Measurements from ENCODE around the gene MED27. TPM values are rescaled to one million over a fixed set of nuclear protein-coding genes. Genes with fewer than 3 reads are reported as not detected.

MED27 gene
- total and polyA plus RNA-seq, 9 of the 15 experiments (the other 6 are each of a cell fraction or from before 2014, with no cell fraction given) = 24.4 to 91.0 (median 36.1) TPM

DNA sequence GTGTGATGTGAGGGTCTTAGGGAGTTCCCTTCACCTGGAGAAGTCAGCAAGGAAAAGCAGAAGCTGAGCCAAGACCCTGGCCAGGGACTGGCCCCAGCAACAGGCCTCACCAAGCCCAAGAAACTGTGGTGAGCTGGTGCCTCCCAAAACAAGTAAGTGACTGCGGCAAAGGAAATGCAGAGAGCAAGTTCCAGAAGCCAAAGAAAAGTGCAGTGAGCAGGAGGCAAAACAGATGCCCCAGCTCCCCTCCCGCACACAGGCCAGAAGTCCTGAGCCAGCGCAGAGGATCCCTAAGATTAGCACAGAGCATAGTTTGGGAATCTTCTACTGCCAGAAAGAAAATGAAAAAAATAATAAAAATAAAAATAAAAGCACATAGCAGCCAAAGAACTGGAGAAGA, 13.2 kb downstream of the MED27 start (continued):
- TF ChIP-seq ZNF224 (CRISPR knock-in tag; IDR thresholded peaks at IDR 0.05) = no peak

DNA sequence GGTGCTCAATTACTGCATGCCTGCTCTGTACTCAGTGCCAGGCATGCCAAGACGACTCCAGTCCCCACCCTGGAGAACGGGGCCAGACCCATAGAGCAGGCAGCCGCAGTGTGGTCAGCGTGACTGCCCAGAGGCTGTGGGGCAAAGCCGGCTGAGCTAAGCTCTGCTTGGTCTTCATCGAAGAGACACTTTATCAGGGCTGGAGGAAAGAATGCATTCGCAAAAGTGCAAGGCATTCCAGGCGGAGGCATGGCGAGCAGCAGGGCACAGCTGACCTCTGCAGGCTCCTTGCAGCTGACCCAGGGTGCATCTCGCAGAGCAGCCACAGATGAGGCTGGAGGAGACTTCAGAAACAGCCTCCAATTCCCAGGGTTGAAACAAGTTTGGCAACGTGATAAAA, 13.6 kb downstream of the MED27 start:
- H3K9me3 ChIP-seq (replicated peaks; ENCODE audit: control insufficient read depth, insufficient read depth, low read depth, low read length) = no peaks in the 10 kb centered on the region
- CTCF ChIA-PET (ENCODE audit: low intra/inter-chr PET ratio) = no interaction called here
- WGBS (ENCODE audit: insufficient coverage, low coverage, missing lambda C conversion rate) = 86% methylated on average over 11 of the region's 11 CpGs
- TF ChIP-seq SMARCA5 (IDR thresholded peaks at IDR 0.05) (no peak), SRSF1 (IDR thresholded peaks at IDR 0.05; ENCODE audit: low read depth, low read length) (no peak), ZNF668 (CRISPR knock-in tag; IDR thresholded peaks at IDR 0.05) (no peak), ZNF77 (CRISPR knock-in tag; IDR thresholded peaks at IDR 0.05) (no peak), C11orf30 (IDR thresholded peaks at IDR 0.05; ENCODE audit: low read depth) (no peak), SUPT5H (IDR thresholded peaks at IDR 0.05) (no peak), PHF20 (IDR thresholded peaks at IDR 0.05; ENCODE audit: partially characterized antibody) (no peak), OTX1 (CRISPR knock-in tag; IDR thresholded peaks at IDR 0.05) (no peak), PHTF2 (CRISPR knock-in tag; IDR thresholded peaks at IDR 0.05) (no peak), HDAC2 (IDR thresholded peaks at IDR 0.05) (no peak), ETV5 (CRISPR knock-in tag; IDR thresholded peaks at IDR 0.05; ENCODE audit: low read depth) (no peak), FOXK2 (conservative IDR thresholded peaks at IDR 0.05 in 1 of 2, IDR thresholded peaks at IDR 0.05 in 1 of 2; ENCODE audit: low read depth in 2 of 2) (no peak), SREBF1 (IDR thresholded peaks at IDR 0.05; ENCODE audit: borderline replicate concordance, low read depth, low read length) (no peak), LCOR (CRISPR knock-in tag; IDR thresholded peaks at IDR 0.05) (no peak)
- TF ChIP-seq, protein P1, sequence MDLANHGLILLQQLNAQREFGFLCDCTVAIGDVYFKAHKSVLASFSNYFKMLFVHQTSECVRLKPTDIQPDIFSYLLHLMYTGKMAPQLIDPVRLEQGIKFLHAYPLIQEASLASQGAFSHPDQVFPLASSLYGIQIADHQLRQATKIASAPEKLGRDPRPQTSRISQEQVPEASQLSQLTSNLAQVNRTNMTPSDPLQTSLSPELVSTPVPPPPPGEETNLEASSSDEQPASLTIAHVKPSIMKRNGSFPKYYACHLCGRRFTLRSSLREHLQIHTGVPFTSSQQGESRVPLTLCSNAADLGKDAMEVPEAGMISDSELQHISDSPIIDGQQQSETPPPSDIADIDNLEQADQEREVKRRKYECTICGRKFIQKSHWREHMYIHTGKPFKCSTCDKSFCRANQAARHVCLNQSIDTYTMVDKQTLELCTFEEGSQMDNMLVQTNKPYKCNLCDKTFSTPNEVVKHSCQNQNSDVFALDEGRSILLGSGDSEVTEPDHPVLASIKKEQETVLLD (IDR thresholded peaks at IDR 0.05) = no peak
- TF ChIP-seq, protein P2, sequence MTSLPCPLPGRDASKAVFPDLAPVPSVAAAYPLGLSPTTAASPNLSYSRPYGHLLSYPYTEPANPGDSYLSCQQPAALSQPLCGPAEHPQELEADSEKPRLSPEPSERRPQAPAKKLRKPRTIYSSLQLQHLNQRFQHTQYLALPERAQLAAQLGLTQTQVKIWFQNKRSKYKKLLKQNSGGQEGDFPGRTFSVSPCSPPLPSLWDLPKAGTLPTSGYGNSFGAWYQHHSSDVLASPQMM (CRISPR knock-in tag; IDR thresholded peaks at IDR 0.05) = no peak
- TF ChIP-seq, protein P3, sequence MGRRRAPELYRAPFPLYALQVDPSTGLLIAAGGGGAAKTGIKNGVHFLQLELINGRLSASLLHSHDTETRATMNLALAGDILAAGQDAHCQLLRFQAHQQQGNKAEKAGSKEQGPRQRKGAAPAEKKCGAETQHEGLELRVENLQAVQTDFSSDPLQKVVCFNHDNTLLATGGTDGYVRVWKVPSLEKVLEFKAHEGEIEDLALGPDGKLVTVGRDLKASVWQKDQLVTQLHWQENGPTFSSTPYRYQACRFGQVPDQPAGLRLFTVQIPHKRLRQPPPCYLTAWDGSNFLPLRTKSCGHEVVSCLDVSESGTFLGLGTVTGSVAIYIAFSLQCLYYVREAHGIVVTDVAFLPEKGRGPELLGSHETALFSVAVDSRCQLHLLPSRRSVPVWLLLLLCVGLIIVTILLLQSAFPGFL (CRISPR knock-in tag; IDR thresholded peaks at IDR 0.05) = no peak
- TF ChIP-seq, protein P4, sequence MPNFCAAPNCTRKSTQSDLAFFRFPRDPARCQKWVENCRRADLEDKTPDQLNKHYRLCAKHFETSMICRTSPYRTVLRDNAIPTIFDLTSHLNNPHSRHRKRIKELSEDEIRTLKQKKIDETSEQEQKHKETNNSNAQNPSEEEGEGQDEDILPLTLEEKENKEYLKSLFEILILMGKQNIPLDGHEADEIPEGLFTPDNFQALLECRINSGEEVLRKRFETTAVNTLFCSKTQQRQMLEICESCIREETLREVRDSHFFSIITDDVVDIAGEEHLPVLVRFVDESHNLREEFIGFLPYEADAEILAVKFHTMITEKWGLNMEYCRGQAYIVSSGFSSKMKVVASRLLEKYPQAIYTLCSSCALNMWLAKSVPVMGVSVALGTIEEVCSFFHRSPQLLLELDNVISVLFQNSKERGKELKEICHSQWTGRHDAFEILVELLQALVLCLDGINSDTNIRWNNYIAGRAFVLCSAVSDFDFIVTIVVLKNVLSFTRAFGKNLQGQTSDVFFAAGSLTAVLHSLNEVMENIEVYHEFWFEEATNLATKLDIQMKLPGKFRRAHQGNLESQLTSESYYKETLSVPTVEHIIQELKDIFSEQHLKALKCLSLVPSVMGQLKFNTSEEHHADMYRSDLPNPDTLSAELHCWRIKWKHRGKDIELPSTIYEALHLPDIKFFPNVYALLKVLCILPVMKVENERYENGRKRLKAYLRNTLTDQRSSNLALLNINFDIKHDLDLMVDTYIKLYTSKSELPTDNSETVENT (CRISPR knock-in tag; IDR thresholded peaks at IDR 0.05) = no peak

More for the DNA sequence above, 13.6 kb downstream of the MED27 start:
- Histone ChIP-seq H3K79me2 (ENCODE audit: control insufficient read depth, insufficient read depth, low read length) (peaks cover 20% of the 10 kb centered on the region), H3K4me3 (no peak overlapping the region), H3K36me3 (ENCODE audit: control insufficient read depth, insufficient read depth, low read length) (peaks cover 19% of the 10 kb centered on the region; the same call in 1 of the 3 replicates), H3K27ac (ENCODE audit: extremely low read depth, low read depth, low read length) (no peak overlapping the region), H3K9me1 (ENCODE audit: control insufficient read depth, insufficient read depth, low read length) (peaks cover 2% of the 10 kb centered on the region), H2AFZ (ENCODE audit: low read depth, low read length) (no peak overlapping the region), H3K27me3 (ENCODE audit: control insufficient read depth in 2 of 2, insufficient read depth in 2 of 2, low read length in 2 of 2) (no peaks in the 10 kb centered on the region), H3K9ac (ENCODE audit: insufficient read depth in 1 of 2, low read depth in 2 of 2, low read length in 2 of 2) (no peak overlapping the region), H3K4me1 (replicated peaks in 1 of 2; ENCODE audit: control insufficient read depth in 2 of 2, insufficient read depth in 2 of 2, low read length in 2 of 2) (no peaks in the 10 kb centered on the region), H3K4me2 (ENCODE audit: insufficient read depth, low read length) (no peak overlapping the region), H4K20me1 (replicated peaks; ENCODE audit: control insufficient read depth, insufficient read depth, low read length) (peaks cover 15% of the 10 kb centered on the region)
- no peak for ATAC-seq
- no peak for FAIRE-seq
- intact Hi-C loops (cut with micrococcal nuclease) (no loop called here), in situ Hi-C loops (cut with MboI) (no loop called here)
- POLR2A ChIA-PET = no interaction called here
- DNase-seq (ENCODE audit: extremely low read depth in 1 of 4, low spot score in 3 of 4) = no peak
- no TSS peak for BruUV-seq (replicated peaks)

Measured in K562 (cell line).